ENCODE data around the gene TSPAN11. TPM values are rescaled to one million over a fixed set of nuclear protein-coding genes. Genes with fewer than 3 reads are reported as not detected.

The TSPAN11 gene
- total and polyA plus RNA-seq, 2 of the 4 experiments (the other 2 are of a cell fraction): 0.18 to 0.26 TPM

DNA sequence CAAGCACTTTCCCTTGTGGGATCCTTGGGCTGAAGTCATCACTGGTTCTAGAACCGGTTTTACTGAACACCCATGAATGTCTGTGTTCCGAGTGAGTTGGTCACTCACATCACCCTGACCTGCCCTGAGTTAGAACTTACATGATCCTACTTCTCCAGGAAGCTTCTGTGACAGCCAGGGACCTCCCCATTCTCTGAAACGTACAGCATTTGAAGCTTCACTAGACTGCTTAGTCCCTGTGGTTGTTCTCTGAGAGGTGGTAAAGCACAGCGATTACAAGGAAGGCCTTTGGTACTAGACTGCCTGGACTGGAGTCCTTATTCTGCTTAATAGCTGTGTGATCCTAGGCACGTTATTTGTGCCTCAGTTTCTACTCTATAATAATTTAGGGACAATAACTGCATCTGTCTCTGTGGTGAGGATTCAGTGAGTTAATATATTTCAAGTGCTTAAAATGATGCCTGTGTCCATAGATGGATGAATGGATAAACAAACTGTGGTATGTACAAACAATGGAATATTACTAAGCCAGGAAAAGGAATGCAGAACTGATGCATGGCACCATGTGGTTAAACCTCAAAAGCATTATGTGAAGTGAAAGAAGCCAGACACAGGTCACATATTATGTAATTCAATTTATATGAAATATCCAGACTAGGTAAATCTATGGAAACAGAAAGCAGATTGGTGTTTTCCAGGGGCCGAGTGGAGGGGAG, 92.4 kb downstream of the TSPAN11 start:
- no peak for DNase-seq
- Histone ChIP-seq H3K27me3 (ENCODE audit: control insufficient read depth, insufficient read depth, low read length) (peaks cover 11% of the 10 kb centered on the region), H3K9ac (ENCODE audit: low read depth, low read length) (no peak overlapping the region), H4K91ac (ENCODE audit: insufficient read depth, low read depth, low read length) (no peak overlapping the region), H3K4me3 (ENCODE audit: insufficient read depth, low read depth, low read length) (no peak overlapping the region), H3K4me2 (ENCODE audit: low read depth, low read length) (no peak overlapping the region), H3K14ac (replicated peaks; ENCODE audit: low read depth, low read length) (no peak overlapping the region), H2BK5ac (ENCODE audit: low read depth, low read length, poor library complexity, severe bottlenecking) (no peak overlapping the region), H3K23ac (ENCODE audit: low read depth, low read length) (no peak overlapping the region), H2AK5ac (ENCODE audit: low read depth, low read length) (no peak overlapping the region), H3K36me3 (ENCODE audit: control insufficient read depth, insufficient read depth, low read length) (no peaks in the 10 kb centered on the region), H3K56ac (ENCODE audit: extremely low read depth, insufficient read depth, low read length) (no peak overlapping the region), H4K8ac (ENCODE audit: low read depth in 2 of 2, low read length in 2 of 2) (no peak overlapping the region), H4K20me1 (ENCODE audit: insufficient read depth, low read length) (no peaks in the 10 kb centered on the region), H4K5ac (ENCODE audit: low read depth, low read length) (no peak overlapping the region), H2AK9ac (replicated peaks; ENCODE audit: low read depth, low read length, poor library complexity) (no peak overlapping the region), H3K4me1 (ENCODE audit: control insufficient read depth, insufficient read depth, low read length) (no peaks in the 10 kb centered on the region), H3K9me1 (ENCODE audit: insufficient read depth, low read length) (no peaks in the 10 kb centered on the region; the same call in 1 of the 2 replicates), H3K4ac (ENCODE audit: low read depth, low read length) (no peak overlapping the region), H2BK120ac (ENCODE audit: low read depth, low read length) (no peak overlapping the region), H2BK20ac (ENCODE audit: low read depth, low read length) (no peak overlapping the region), H3K18ac (ENCODE audit: low read depth, low read length) (no peak overlapping the region), H2AFZ (replicated peaks; ENCODE audit: low read length, poor library complexity) (no peak overlapping the region), H3K79me1 (ENCODE audit: low read depth in 1 of 2, low read length in 2 of 2) (no peaks in the 10 kb centered on the region), H3K9me3 (ENCODE audit: control insufficient read depth, insufficient read depth, low read length) (no peaks in the 10 kb centered on the region), H2BK15ac (ENCODE audit: low read depth, low read length) (no peak overlapping the region), H3K27ac (ENCODE audit: insufficient read depth, low read length) (no peak overlapping the region)
- BruUV-seq (replicated peaks): no TSS peak
- ATAC-seq (ENCODE audit: low read depth): no peak
- no peak for TF ChIP-seq USF2 (IDR thresholded peaks at IDR 0.05; ENCODE audit: low read depth, low read length)
- no peak for TF ChIP-seq RCOR1 (IDR thresholded peaks at IDR 0.05; ENCODE audit: insufficient replicate concordance, low read length)
- no peak for TF ChIP-seq RAD21 (IDR thresholded peaks at IDR 0.05; ENCODE audit: low read length)
- no peak for TF ChIP-seq MAZ (IDR thresholded peaks at IDR 0.05; ENCODE audit: borderline replicate concordance, low read depth, low read length)
- no peak for TF ChIP-seq POLR2A (IDR thresholded peaks at IDR 0.05; ENCODE audit: low read depth, low read length)
- no peak for TF ChIP-seq CEBPB (IDR thresholded peaks at IDR 0.05; ENCODE audit: low read depth, low read length)
- TF ChIP-seq CHD1 (IDR thresholded peaks at IDR 0.05; ENCODE audit: low read depth, low read length): no peak
- TF ChIP-seq, protein P1, sequence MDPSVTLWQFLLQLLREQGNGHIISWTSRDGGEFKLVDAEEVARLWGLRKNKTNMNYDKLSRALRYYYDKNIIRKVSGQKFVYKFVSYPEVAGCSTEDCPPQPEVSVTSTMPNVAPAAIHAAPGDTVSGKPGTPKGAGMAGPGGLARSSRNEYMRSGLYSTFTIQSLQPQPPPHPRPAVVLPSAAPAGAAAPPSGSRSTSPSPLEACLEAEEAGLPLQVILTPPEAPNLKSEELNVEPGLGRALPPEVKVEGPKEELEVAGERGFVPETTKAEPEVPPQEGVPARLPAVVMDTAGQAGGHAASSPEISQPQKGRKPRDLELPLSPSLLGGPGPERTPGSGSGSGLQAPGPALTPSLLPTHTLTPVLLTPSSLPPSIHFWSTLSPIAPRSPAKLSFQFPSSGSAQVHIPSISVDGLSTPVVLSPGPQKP (IDR thresholded peaks at IDR 0.05; ENCODE audit: borderline replicate concordance, low read depth, low read length): no peak
- no peak for TF ChIP-seq RFX5 (IDR thresholded peaks at IDR 0.05; ENCODE audit: low read depth, low read length)
- no peak for TF ChIP-seq MAFK (IDR thresholded peaks at IDR 0.05; ENCODE audit: low read depth, low read length)
- TF ChIP-seq NFE2L2 (IDR thresholded peaks at IDR 0.05; ENCODE audit: low read depth, low read length): no peak
- no peak for TF ChIP-seq FOS (IDR thresholded peaks at IDR 0.05; ENCODE audit: low read depth, low read length)
- TF ChIP-seq SMC3 (IDR thresholded peaks at IDR 0.05; ENCODE audit: low read depth, low read length): no peak
- intact Hi-C loops (cut with micrococcal nuclease) (no loop called here), dilution Hi-C loops (cut with HindIII; ENCODE audit: low sequenced_read_pairs, unreplicated experiment) (no loop called here), in situ Hi-C loops (cut with MboI; ENCODE audit: low sequenced_read_pairs) (no loop called here)
- ChIA-PET POLR2A (ENCODE audit: unreplicated experiment) (no interaction called here), CTCF (no interaction called here)
- 100% methylated on average over 1 of the region's 6 CpGs; no CpG with 5 or more reads in 1 of the 2 experiments for WGBS, 2 experiments (ENCODE audit: extremely low coverage in 2 of 2, insufficient read length in 1 of 2)

Data from IMR-90 (cell line).